ENCODE results near the gene RAET1L. TPM values are rescaled to one million over a fixed set of nuclear protein-coding genes. Genes with fewer than 3 reads are reported as not detected.
"Not testable (repeated sequence)": the region's sequence is repeated elsewhere in the genome, so short reads cannot be mapped to it uniquely, and the experiment has no call there.

Gene RAET1L
- total and polyA plus RNA-seq, 5 donors = not detected

DNA sequence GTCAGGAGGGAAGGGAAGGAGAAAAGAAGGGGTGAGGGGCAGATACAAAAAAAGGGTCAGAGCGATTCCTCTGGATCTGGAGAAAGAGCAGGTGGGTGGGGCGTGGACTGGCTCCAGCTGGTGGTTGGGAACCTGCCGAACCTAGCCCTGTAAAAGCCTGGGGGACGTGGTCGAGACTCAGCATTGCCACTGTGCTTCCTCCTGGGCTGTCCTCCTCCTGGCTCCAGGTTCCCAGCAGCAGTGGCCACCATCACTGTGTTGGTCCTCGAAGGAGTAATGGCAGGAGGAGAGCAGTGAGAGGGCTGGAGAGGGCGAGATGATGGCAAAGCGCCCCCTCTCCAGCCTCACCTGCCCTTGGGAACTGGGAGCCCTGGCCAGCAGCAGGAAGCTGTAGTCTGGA is 3.5 kb upstream of the RAET1L start:
- DNase-seq (no peak), ATAC-seq (no peak)
- Histone ChIP-seq H3K9me3 (ENCODE audit: control insufficient read depth, low read length) (no peaks in the 10 kb centered on the region), H3K27me3 (ENCODE audit: control insufficient read depth, insufficient read depth) (no peaks in the 10 kb centered on the region), H3K4me3 (ENCODE audit: low read length) (no peak overlapping the region), H3K27ac (ENCODE audit: low read length) (no peak overlapping the region), H3K4me1 (ENCODE audit: control insufficient read depth, insufficient read depth, low read length) (no peaks in the 10 kb centered on the region)
- 70% methylated on average over 8 of the region's 8 CpGs for WGBS
- intact Hi-C loops (cut with DNase I) = no loop called here

DNA sequence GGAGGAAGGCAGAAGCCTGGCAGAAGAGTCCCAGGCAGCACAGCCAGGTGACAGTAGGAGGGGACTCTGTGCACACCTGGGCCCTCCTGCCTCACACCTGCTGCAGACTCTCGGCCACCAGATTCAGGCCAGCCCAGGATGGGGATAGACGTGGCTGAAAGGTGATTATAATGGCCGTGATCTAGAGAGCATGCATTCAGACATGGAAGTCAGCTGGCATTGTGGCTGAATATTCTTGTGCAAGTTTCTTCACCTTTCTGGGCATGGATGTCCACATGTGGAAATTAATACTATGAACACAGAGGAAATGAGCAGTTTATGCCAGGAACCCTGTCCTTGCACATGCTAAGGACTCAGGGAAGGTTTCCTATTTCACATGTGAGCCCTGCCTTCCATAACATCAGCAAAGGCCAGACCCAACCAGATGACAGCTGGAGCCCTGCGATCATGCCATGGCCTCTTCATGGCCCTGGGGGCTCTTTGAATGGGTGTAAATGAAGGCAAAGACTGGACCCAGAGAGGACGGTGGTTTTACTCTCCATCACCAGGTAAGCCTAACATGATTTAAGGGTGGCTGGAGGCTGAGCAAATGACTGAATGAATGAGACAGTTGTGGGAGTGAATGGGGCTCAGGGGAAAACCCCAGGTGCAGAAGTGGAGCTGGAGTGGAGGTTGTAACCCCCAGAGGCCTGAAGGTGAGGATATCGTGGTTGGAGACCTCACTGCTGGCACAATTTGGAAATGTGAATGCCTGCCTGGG is 2.7 kb upstream of the RAET1L start:
- H3K27ac ChIP-seq (ENCODE audit: low read length) = no peak overlapping the region
- no peak for DNase-seq
- ATAC-seq = no peak
- H3K27me3 ChIP-seq (ENCODE audit: control insufficient read depth, insufficient read depth) = no peaks in the 10 kb centered on the region
- intact Hi-C loops (cut with DNase I) = no loop called here
- WGBS = 83% methylated on average over 6 of the region's 6 CpGs
- H3K9me3 ChIP-seq (ENCODE audit: control insufficient read depth, low read length) = no peaks in the 10 kb centered on the region
- no peaks in the 10 kb centered on the region for H3K4me1 ChIP-seq (ENCODE audit: control insufficient read depth, insufficient read depth, low read length)
- no peak overlapping the region for H3K4me3 ChIP-seq (ENCODE audit: low read length)

DNA sequence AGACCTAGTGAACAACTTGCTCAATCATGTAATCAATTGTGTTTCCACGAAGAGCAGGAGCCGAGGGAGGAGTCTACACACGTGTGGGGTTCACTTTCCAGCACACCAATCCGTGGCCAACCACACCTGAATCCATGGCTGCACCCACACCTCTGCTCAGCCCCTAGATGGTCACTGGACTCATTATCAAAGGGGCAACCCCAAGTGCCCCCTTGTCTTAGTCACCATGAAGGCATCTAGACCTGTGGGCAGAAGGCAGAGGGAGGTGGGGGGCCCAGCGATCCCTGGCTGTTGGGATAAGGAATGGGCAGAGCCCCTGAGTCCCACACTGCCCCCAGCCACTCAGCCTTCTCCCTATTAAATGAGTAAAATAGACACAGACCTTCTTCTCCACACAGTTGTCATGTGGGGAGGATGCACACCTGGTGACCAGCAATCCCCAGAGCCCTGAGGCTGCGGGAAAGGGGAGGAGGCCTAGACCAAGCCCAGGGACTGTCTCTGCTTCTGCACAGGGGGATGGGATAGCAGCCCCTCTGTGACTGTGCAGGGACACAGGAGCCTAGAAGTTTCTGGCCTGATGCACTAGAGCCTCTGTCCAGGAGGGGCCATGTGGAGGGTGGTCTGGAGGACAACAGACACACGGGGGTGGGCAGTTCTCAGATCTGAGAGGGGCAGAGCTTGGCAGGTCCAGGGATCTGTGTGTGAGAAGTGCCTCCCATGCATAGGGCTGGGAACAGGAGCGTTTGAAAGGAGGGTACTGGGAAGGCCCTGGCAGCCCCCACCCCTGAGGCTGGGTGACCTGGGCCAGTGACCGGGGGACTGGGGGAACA is 1.9 kb upstream of the RAET1L start:
- Histone ChIP-seq H3K4me1 (ENCODE audit: control insufficient read depth, insufficient read depth, low read length) (no peaks in the 10 kb centered on the region), H3K27me3 (ENCODE audit: control insufficient read depth, insufficient read depth) (no peaks in the 10 kb centered on the region), H3K27ac (ENCODE audit: low read length) (no peak overlapping the region), H3K4me3 (ENCODE audit: low read length) (no peak overlapping the region), H3K9me3 (ENCODE audit: control insufficient read depth, low read length) (no peaks in the 10 kb centered on the region)
- intact Hi-C loops (cut with DNase I) = no loop called here
- DNase-seq (no peak), ATAC-seq (no peak)
- WGBS = 82% methylated on average over 9 of the region's 9 CpGs

- no peak overlapping the region for H3K4me3 ChIP-seq (ENCODE audit: low read length)
- intact Hi-C loops (cut with DNase I) = no loop called here
Observed at GRCh38 chr6:150024646-150025155, 631 bp downstream of the RAET1L start.

DNA sequence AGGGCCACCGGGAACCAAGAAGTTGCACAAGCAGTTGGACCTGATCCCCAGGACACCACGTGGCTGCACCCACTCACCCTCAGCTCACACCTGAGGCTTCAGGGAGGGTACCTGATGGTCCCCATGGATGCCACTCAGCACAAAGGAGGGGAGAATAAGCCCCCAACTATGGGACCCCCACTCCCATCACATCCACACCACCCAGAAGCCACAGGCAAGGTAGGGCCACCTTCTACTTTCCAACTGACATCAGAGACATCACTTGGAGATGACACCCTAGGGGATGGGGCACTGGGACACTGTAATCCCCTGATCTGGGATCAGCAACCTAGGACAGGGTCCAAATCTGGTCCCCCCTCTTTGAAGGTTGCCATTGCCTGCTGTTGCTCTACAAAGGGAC is 1.3 kb downstream of the RAET1L start:
- H3K4me1 ChIP-seq (ENCODE audit: control insufficient read depth, insufficient read depth, low read length); intact Hi-C loops (cut with DNase I); H3K4me3 ChIP-seq (ENCODE audit: low read length); H3K9me3 ChIP-seq (ENCODE audit: control insufficient read depth, low read length); ATAC-seq; H3K27ac ChIP-seq (ENCODE audit: low read length); DNase-seq; H3K27me3 ChIP-seq (ENCODE audit: control insufficient read depth, insufficient read depth): not testable (repeated sequence)
- 82% methylated on average over 2 of the region's 2 CpGs for WGBS

More at GRCh38 chr6:150024646-150025155, 631 bp downstream of the RAET1L start:
- Histone ChIP-seq H3K4me1 (ENCODE audit: control insufficient read depth, insufficient read depth, low read length) (no peaks in the 10 kb centered on the region), H3K9me3 (ENCODE audit: control insufficient read depth, low read length) (no peaks in the 10 kb centered on the region), H3K27me3 (ENCODE audit: control insufficient read depth, insufficient read depth) (no peaks in the 10 kb centered on the region), H3K27ac (ENCODE audit: low read length) (no peak overlapping the region)
- 42% methylated on average over 11 of the region's 11 CpGs for WGBS
- ATAC-seq (peak in 1 of 2 donors; percentile 5), DNase-seq (no peak)

DNA sequence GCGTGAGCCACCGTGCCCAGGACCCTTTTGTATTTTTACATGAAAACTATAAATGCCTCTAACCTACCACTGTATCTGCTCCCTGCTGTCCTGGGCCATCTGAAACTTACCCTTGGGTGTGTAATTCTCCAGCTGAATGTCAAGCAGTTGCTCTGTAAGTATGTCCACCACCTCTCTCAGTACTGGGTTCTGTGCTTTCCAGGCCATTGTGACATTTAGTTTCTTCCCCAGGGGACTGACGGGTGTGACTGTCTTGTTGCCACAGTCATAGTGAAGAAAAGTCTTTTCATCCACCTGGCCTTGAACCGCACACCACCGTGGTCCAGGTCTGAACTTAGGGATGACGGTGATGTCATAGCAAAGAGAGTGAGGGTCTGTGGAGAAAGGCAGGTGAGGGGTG is 3.5 kb downstream of the RAET1L start:
- WGBS = 98% methylated on average over 2 of the region's 6 CpGs
- H3K9me3 ChIP-seq (ENCODE audit: control insufficient read depth, low read length); H3K27ac ChIP-seq (ENCODE audit: low read length); H3K4me1 ChIP-seq (ENCODE audit: control insufficient read depth, insufficient read depth, low read length); DNase-seq; H3K27me3 ChIP-seq (ENCODE audit: control insufficient read depth, insufficient read depth); intact Hi-C loops (cut with DNase I); ATAC-seq; H3K4me3 ChIP-seq (ENCODE audit: low read length): not testable (repeated sequence)

GRCh38 chr6:150018846-150019580 is 6.3 kb downstream of the RAET1L start:
- Histone ChIP-seq H3K4me3 (ENCODE audit: low read length) (no peak overlapping the region), H3K27ac (ENCODE audit: low read length) (no peak overlapping the region), H3K9me3 (ENCODE audit: control insufficient read depth, low read length) (no peaks in the 10 kb centered on the region), H3K4me1 (ENCODE audit: control insufficient read depth, insufficient read depth, low read length) (no peaks in the 10 kb centered on the region), H3K27me3 (ENCODE audit: control insufficient read depth, insufficient read depth) (no peaks in the 10 kb centered on the region)
- DNase-seq = no peak
- intact Hi-C loops (cut with DNase I) = loop anchor here in 2 of 4 donors (5.0 kb wide), 2 partner anchors 82 to 87 kb away; no protein-coding TSS in a partner anchor
- 52% methylated on average over 6 of the region's 6 CpGs for WGBS
- no peak for ATAC-seq

DNA sequence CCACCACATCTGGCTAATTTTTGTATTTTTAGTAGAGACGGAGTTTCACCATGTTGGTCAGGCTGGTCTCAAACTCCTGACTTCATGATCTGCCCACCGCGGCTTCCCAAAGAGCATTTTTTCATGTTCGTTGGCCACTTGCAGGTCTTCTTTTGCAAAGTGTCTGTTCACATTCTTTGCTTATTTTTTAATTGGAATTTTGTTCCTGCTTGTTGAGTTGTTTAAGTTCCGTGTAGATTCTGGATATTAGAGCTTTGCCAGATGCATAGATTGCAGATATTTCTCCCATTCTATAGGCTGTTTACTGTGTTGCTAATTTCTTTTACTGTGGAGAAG is 8.2 kb downstream of the RAET1L start:
- H3K4me3 ChIP-seq (ENCODE audit: low read length); H3K27ac ChIP-seq (ENCODE audit: low read length); DNase-seq; ATAC-seq; H3K4me1 ChIP-seq (ENCODE audit: control insufficient read depth, insufficient read depth, low read length); H3K27me3 ChIP-seq (ENCODE audit: control insufficient read depth, insufficient read depth); H3K9me3 ChIP-seq (ENCODE audit: control insufficient read depth, low read length): not testable (repeated sequence)
- intact Hi-C loops (cut with DNase I) = loop anchor here (2.0 to 5.0 kb wide), 4 partner anchors 80 to 85 kb away; no protein-coding TSS in a partner anchor
- 7% methylated on average over 5 of the region's 5 CpGs for WGBS

DNA sequence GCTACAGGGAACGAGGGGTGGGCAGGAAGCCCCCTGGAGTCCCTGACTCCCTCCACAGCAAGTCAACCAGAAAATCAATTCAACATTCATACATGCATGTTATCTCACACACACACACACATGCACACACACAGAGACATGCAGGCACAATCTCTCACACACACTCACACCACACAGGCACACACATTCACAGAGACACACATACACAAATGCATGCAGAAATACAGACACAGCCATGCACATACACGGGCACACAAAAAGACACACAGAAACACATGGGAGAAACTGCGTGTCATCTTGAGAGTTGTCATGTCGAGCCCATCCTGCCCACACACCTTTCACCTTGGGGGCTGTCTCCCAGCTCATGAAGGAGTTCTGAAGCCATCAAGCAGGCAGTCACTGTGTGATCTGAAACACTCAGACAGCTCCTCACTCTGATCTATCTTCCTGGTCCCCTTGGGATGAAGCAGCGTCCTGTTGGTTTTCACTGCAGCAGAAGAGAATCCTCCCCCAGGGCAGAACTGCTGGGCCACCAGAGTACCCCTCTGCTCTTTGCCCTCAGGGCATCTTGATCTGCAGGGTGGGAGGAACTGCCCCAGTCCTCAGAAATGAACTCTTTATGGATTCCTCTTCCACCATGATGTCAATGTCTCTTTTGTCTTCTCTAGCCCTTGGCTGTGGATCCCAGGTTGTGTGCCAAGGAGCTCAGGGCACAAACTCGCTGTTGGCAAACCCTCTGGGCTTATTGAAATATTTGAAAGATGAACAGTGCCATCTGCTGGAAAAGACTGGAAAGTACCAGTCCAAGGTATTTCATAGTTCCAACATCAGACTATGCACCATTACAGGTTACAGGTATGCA is 8.8 kb downstream of the RAET1L start:
- WGBS = 29% methylated on average over 6 of the region's 6 CpGs
- Histone ChIP-seq H3K4me1 (ENCODE audit: control insufficient read depth, insufficient read depth, low read length) (no peaks in the 10 kb centered on the region), H3K9me3 (ENCODE audit: control insufficient read depth, low read length) (no peaks in the 10 kb centered on the region), H3K27me3 (ENCODE audit: control insufficient read depth, insufficient read depth) (no peaks in the 10 kb centered on the region), H3K4me3 (ENCODE audit: low read length) (no peak overlapping the region), H3K27ac (ENCODE audit: low read length) (no peak overlapping the region)
- peak in 2 of 3 donors; percentile 51 to 78 for DNase-seq
- intact Hi-C loops (cut with DNase I) = loop anchor here (2.0 to 5.0 kb wide), 4 partner anchors 79 to 84 kb away; no protein-coding TSS in a partner anchor
- ATAC-seq = peak; percentile 68 to 71

Data from right cardiac atrium (tissue), 5 donors.